GM12878 (cell line): ENCODE measurements around the gene WDR31.

Experiments
- CBX3 ChIP-seq: fragments of 200-600 bp; sonication (generic); IDR thresholded peaks from 2 replicates; pipeline ENCODE4 v1.6.1; 2016; ENCODE audit warnings: low read depth, borderline replicate concordance
- CHD4 ChIP-seq: fragments of 200-600 bp; sonication (generic); IDR thresholded peaks from 2 replicates; pipeline ENCODE4 v1.6.1; 2016; ENCODE audit warnings: mild to moderate bottlenecking
- CTCF ChIP-seq, 3 experiments: IDR thresholded peaks in 2 of 3; conservative IDR thresholded peaks in 1 of 3; 2 replicates each; pipeline ENCODE4 v1.5.1; 2011; ENCODE audit warnings: low read depth in 3 of 3, low read length in 3 of 3, mild to moderate bottlenecking in 3 of 3, control low read depth in 2 of 3, moderate library complexity in 2 of 3, inconsistent platforms in 1 of 3, mixed read lengths in 1 of 3; ENCODE audit not compliant: control insufficient read depth in 2 of 3, insufficient read depth in 1 of 3; ENCODE audit errors: extremely low read depth in 1 of 3
- EZH2 ChIP-seq: IDR thresholded peaks from 2 replicates; pipeline ENCODE4 v1.6.1; 2012; ENCODE audit warnings: low read depth, mild to moderate bottlenecking, control low read depth, inconsistent platforms, low read length, borderline replicate concordance; ENCODE audit not compliant: control insufficient read depth
- KDM1A ChIP-seq: fragments of 200-600 bp; sonication (generic); IDR thresholded peaks from 2 replicates; pipeline ENCODE4 v1.6.1; 2016; ENCODE audit warnings: borderline replicate concordance
- POLR2A ChIP-seq: IDR thresholded peaks from 2 replicates; pipeline ENCODE4 v1.6.1; 2011; ENCODE audit warnings: low read depth, mild to moderate bottlenecking, low read length

GRCh38 chr9:113267911-113268566, 72.0 kb downstream of the WDR31 start:
- TF ChIP-seq CTCF (IDR thresholded peaks at IDR 0.05 in 2 of 3, conservative IDR thresholded peaks at IDR 0.05 in 1 of 3; ENCODE audit: control insufficient read depth in 2 of 3, extremely low read depth in 1 of 3, insufficient read depth in 1 of 3, low read depth in 3 of 3, low read length in 3 of 3) (no peak), CBX3 (no peak), POLR2A (no peak), EZH2 (no peak), CHD4 (no peak), KDM1A (no peak)
